HepG2 (cell line): ENCODE results near the gene PEAK3. TPM values are rescaled to one million over a fixed set of nuclear protein-coding genes. Genes with fewer than 3 reads are reported as not detected.

Experiments used
- E2F5 ChIP-seq: sonication (generic); formaldehyde crosslinking; conservative IDR thresholded peaks from 2 replicates; pipeline ENCODE4 v1.4.0; 2020; ENCODE audit warnings: missing genetic modification reagents
- FOXK1 ChIP-seq: sonication (generic); formaldehyde crosslinking; IDR thresholded peaks from 2 replicates; pipeline ENCODE4 v1.4.0; 2020; ENCODE audit warnings: low read depth, missing genetic modification reagents, borderline replicate concordance
- ZC3H4 ChIP-seq: sonication (generic); formaldehyde crosslinking; IDR thresholded peaks from 2 replicates; pipeline ENCODE4 v1.4.0; 2020; ENCODE audit warnings: missing genetic modification reagents, borderline replicate concordance
- ZNF407 ChIP-seq: sonication (generic); formaldehyde crosslinking; IDR thresholded peaks from one replicate; pipeline ENCODE4 v1.5.1; 2020; ENCODE audit warnings: mild to moderate bottlenecking, missing genetic modification reagents; ENCODE audit errors: not compliant biosample characterization
- ZNF609 ChIP-seq: sonication (generic); formaldehyde crosslinking; IDR thresholded peaks from 2 replicates; pipeline ENCODE4 v1.4.0; 2020; ENCODE audit warnings: mild to moderate bottlenecking, missing genetic modification reagents, borderline replicate concordance
- ZNF646 ChIP-seq: sonication (generic); formaldehyde crosslinking; IDR thresholded peaks from 2 replicates; pipeline ENCODE4 v1.9.0; 2021; ENCODE audit warnings: mild to moderate bottlenecking, missing genetic modification reagents
- ZNF788 ChIP-seq: sonication (generic); formaldehyde crosslinking; IDR thresholded peaks from 2 replicates; pipeline ENCODE4 v1.5.0; 2020; ENCODE audit warnings: mild to moderate bottlenecking, missing genetic modification reagents, borderline replicate concordance
- polyA plus RNA-seq, 8 experiments: library from polyadenylated mRNA; depleted of rRNA in 3 of 8; stranded (reverse) in 7 of 8; unstranded in 1 of 8; fragments of >200 nt; fragmentation: Illumina TruSeq in 4 of 8; extraction: Trizol in 4 of 8; gene quantifications; 2 replicates each; pipeline versions ENCODE4 v1.2.1 to v1.2.3, GENCODE V29; 2011 to 2016; ENCODE audit warnings: low read depth in 4 of 8, missing spikeins in 1 of 8, mixed read lengths in 1 of 8; ENCODE audit not compliant: insufficient read depth in 1 of 8
- total RNA-seq, 5 experiments: library from RNA; depleted of rRNA; stranded (reverse); fragments of >200 nt; fragmentation: Illumina TruSeq; extraction: Trizol; gene quantifications; 2 replicates each; pipeline ENCODE4 v1.2.3, GENCODE V29; 2016; ENCODE audit warnings: low read depth in 1 of 5

PEAK3 gene
- total and polyA plus RNA-seq, 2 of the 13 experiments (the other 11 are each of a cell fraction or from before 2014, with no cell fraction given) = not detected

GRCh38 chr19:2288338-2288817, 6.4 kb upstream of the PEAK3 start (continued):
- no peak for TF ChIP-seq E2F5 (CRISPR knock-in tag)
- no peak for TF ChIP-seq ZNF407 (CRISPR knock-in tag)
- TF ChIP-seq FOXK1 (CRISPR knock-in tag) = no peak
- peak; percentile 15; the same call in 1 of the 2 replicates for TF ChIP-seq ZNF609 (CRISPR knock-in tag)
- peak; percentile 35; the same call in 1 of the 2 replicates for TF ChIP-seq ZNF788 (CRISPR knock-in tag)
- no peak for TF ChIP-seq ZNF646 (CRISPR knock-in tag)
- no peak for TF ChIP-seq ZC3H4 (CRISPR knock-in tag)
